ENCODE data around the gene DEPP1. TPM values are rescaled to one million over a fixed set of nuclear protein-coding genes. Genes with fewer than 3 reads are reported as not detected.

The DEPP1 gene
- total and polyA plus RNA-seq, 2 of the 13 experiments (the other 11 are each of a cell fraction or from before 2014, with no cell fraction given), result 14.8 to 270 TPM

DNA sequence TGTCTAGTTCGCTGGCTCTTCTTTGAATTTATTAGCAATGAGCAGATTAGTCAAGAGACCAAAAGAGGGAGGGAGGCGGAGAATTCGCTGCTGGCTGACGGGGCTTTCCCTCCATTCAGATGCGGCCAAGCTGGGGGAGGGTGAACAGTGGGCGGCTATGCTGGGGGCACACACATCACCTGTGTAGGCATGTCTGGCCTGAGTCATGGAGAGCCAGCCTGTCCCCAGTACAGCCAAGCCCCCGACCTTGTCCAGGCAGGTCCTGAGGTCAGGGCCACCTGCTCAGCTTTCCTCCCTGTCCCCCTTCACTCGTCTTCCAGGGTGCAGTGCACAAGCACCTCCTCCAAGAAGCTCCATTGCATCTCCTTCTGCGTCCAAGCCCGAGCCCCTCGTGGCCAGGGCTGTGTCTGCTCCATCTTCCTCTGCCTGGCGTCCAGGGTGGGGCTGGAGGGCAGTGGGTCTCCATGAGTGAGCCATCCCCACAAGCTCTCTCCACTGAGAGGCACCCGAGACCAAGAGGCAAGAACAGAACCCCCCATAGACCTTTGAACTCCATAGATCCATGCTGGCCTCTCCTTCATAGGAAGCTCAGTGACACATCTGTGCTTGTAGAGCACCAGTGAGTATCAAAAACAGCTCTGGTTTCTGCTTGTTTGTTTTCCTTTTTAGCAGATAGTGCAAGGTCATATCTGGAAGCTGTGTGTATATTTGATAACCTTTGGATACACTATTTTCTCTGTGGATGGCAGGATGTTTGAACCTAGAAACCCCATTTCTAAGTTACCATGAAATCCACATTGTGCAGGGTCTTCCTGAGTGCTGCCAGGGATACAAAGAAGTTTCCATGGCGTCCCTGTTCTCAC lies 1.9 kb upstream of the DEPP1 start (continued):
- TF ChIP-seq, protein P1, sequence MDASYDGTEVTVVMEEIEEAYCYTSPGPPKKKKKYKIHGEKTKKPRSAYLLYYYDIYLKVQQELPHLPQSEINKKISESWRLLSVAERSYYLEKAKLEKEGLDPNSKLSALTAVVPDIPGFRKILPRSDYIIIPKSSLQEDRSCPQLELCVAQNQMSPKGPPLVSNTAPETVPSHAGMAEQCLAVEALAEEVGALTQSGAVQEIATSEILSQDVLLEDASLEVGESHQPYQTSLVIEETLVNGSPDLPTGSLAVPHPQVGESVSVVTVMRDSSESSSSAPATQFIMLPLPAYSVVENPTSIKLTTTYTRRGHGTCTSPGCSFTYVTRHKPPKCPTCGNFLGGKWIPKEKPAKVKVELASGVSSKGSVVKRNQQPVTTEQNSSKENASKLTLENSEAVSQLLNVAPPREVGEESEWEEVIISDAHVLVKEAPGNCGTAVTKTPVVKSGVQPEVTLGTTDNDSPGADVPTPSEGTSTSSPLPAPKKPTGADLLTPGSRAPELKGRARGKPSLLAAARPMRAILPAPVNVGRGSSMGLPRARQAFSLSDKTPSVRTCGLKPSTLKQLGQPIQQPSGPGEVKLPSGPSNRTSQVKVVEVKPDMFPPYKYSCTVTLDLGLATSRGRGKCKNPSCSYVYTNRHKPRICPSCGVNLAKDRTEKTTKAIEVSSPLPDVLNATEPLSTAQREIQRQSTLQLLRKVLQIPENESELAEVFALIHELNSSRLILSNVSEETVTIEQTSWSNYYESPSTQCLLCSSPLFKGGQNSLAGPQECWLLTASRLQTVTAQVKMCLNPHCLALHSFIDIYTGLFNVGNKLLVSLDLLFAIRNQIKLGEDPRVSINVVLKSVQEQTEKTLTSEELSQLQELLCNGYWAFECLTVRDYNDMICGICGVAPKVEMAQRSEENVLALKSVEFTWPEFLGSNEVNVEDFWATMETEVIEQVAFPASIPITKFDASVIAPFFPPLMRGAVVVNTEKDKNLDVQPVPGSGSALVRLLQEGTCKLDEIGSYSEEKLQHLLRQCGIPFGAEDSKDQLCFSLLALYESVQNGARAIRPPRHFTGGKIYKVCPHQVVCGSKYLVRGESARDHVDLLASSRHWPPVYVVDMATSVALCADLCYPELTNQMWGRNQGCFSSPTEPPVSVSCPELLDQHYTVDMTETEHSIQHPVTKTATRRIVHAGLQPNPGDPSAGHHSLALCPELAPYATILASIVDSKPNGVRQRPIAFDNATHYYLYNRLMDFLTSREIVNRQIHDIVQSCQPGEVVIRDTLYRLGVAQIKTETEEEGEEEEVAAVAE (CRISPR knock-in tag; IDR thresholded peaks at IDR 0.05; ENCODE audit: borderline replicate concordance), result 0 out of 2 replicates have a peak, but pooled peaks have one; percentile 20
- TF ChIP-seq, protein P2, sequence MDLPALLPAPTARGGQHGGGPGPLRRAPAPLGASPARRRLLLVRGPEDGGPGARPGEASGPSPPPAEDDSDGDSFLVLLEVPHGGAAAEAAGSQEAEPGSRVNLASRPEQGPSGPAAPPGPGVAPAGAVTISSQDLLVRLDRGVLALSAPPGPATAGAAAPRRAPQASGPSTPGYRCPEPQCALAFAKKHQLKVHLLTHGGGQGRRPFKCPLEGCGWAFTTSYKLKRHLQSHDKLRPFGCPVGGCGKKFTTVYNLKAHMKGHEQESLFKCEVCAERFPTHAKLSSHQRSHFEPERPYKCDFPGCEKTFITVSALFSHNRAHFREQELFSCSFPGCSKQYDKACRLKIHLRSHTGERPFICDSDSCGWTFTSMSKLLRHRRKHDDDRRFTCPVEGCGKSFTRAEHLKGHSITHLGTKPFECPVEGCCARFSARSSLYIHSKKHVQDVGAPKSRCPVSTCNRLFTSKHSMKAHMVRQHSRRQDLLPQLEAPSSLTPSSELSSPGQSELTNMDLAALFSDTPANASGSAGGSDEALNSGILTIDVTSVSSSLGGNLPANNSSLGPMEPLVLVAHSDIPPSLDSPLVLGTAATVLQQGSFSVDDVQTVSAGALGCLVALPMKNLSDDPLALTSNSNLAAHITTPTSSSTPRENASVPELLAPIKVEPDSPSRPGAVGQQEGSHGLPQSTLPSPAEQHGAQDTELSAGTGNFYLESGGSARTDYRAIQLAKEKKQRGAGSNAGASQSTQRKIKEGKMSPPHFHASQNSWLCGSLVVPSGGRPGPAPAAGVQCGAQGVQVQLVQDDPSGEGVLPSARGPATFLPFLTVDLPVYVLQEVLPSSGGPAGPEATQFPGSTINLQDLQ (CRISPR knock-in tag; IDR thresholded peaks at IDR 0.05), result 0 out of 2 replicates have a peak, but pooled peaks have one; percentile 15
- no peak for TF ChIP-seq BRCA1 (CRISPR knock-in tag; IDR thresholded peaks at IDR 0.05)
- TF ChIP-seq HOXD1 (CRISPR knock-in tag; IDR thresholded peaks at IDR 0.05), result peak; percentile 96
- TF ChIP-seq, protein P3, sequence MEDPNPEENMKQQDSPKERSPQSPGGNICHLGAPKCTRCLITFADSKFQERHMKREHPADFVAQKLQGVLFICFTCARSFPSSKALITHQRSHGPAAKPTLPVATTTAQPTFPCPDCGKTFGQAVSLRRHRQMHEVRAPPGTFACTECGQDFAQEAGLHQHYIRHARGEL (CRISPR knock-in tag; IDR thresholded peaks at IDR 0.05), result no peak
- TF ChIP-seq, protein P4, sequence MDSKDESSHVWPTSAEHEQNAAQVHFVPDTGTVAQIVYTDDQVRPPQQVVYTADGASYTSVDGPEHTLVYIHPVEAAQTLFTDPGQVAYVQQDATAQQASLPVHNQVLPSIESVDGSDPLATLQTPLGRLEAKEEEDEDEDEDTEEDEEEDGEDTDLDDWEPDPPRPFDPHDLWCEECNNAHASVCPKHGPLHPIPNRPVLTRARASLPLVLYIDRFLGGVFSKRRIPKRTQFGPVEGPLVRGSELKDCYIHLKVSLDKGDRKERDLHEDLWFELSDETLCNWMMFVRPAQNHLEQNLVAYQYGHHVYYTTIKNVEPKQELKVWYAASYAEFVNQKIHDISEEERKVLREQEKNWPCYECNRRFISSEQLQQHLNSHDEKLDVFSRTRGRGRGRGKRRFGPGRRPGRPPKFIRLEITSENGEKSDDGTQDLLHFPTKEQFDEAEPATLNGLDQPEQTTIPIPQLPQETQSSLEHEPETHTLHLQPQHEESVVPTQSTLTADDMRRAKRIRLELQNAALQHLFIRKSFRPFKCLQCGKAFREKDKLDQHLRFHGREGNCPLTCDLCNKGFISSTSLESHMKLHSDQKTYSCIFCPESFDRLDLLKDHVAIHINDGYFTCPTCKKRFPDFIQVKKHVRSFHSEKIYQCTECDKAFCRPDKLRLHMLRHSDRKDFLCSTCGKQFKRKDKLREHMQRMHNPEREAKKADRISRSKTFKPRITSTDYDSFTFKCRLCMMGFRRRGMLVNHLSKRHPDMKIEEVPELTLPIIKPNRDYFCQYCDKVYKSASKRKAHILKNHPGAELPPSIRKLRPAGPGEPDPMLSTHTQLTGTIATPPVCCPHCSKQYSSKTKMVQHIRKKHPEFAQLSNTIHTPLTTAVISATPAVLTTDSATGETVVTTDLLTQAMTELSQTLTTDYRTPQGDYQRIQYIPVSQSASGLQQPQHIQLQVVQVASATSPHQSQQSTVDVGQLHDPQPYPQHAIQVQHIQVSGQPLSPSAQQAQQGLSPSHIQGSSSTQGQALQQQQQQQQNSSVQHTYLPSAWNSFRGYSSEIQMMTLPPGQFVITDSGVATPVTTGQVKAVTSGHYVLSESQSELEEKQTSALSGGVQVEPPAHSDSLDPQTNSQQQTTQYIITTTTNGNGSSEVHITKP (CRISPR knock-in tag; IDR thresholded peaks at IDR 0.05; ENCODE audit: low read depth), result no peak
- no peak for TF ChIP-seq ZNF782 (CRISPR knock-in tag; IDR thresholded peaks at IDR 0.05; ENCODE audit: borderline replicate concordance)
- peak; percentile 74 for TF ChIP-seq SOX5 (CRISPR knock-in tag; IDR thresholded peaks at IDR 0.05; ENCODE audit: borderline replicate concordance)
- TF ChIP-seq GMEB1 (CRISPR knock-in tag; IDR thresholded peaks at IDR 0.05; ENCODE audit: borderline replicate concordance), result peak; percentile 21; the same call in 1 of the 2 replicates
- 0 out of 2 replicates have a peak, but pooled peaks have one; percentile 25 for TF ChIP-seq FOXC1 (CRISPR knock-in tag; IDR thresholded peaks at IDR 0.05; ENCODE audit: borderline replicate concordance)
- TF ChIP-seq GATAD1 (CRISPR knock-in tag; IDR thresholded peaks at IDR 0.05), result 0 out of 2 replicates have a peak, but pooled peaks have one; percentile 12
- TF ChIP-seq PRMT3 (CRISPR knock-in tag; IDR thresholded peaks at IDR 0.05; ENCODE audit: borderline replicate concordance, low read depth), result no peak
- TF ChIP-seq NKX3-1 (CRISPR knock-in tag; IDR thresholded peaks at IDR 0.05), result no peak; the same call in 1 of the 2 replicates
- no peak for TF ChIP-seq ZEB1 (IDR thresholded peaks at IDR 0.05; ENCODE audit: insufficient replicate concordance, low read depth)
